ENCODE data around the gene ZNF267.
"Not testable (repeated sequence)": the region's sequence is repeated elsewhere in the genome, so short reads cannot be mapped to it uniquely, and the experiment has no call there.

Gene ZNF267

GRCh38 chr16:31877876-31878642, 4.5 kb downstream of the ZNF267 start:
- in situ Hi-C loops (cut with HindIII; ENCODE audit: low sequenced_read_pairs) = no loop called here

DNA sequence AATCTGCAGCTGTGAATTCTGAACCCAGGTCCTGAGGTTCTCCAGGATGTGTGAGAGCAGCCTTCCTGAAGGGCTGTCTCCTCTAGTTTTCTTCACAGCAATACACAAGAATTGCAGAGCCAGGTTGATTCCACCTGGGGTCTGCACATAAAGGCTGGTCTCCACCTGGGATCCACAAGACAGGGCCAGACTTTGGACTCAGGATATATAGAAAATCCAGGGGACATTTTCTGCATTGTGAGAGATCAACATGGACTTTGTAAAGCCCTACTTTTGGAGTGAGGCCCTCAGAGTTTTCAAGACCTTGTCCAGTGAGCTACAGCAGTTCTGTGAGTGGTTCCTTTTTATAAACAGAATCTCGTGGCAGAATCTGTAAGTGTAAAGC, 6.3 kb downstream of the ZNF267 start:
- in situ Hi-C loops (cut with HindIII; ENCODE audit: low sequenced_read_pairs) = no loop called here

GRCh38 chr16:31880322-31880979, 6.8 kb downstream of the ZNF267 start:
- in situ Hi-C loops (cut with HindIII; ENCODE audit: low sequenced_read_pairs) = no loop called here

- in situ Hi-C loops (cut with HindIII; ENCODE audit: low sequenced_read_pairs) = no loop called here
Observed at GRCh38 chr16:31886227-31886626, 12.6 kb downstream of the ZNF267 start.

GRCh38 chr16:31888735-31889134, 15.1 kb downstream of the ZNF267 start:
- in situ Hi-C loops (cut with HindIII; ENCODE audit: low sequenced_read_pairs) = no loop called here

GRCh38 chr16:31892111-31892510, 18.5 kb downstream of the ZNF267 start:
- in situ Hi-C loops (cut with HindIII; ENCODE audit: low sequenced_read_pairs) = not testable (repeated sequence)

DNA sequence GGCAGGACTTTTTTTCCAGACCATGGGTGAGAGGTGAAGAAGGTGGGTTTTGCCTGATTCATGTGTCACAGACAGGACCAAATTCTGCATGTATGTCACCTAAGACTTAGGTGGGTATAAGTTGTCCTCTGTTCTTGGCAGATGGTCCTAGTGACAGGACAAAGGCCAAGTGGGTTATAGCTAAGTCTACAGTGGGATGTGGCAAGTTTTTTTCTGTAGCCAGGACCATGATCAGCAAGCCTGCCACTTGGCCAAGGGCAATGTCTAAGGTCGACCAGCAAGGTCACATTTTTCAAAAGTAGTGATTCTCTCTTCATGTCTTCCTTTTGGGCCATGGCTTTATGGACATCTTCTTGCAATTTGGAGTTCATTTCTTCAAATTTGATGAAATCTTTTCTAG, 20.2 kb downstream of the ZNF267 start:
- in situ Hi-C loops (cut with HindIII; ENCODE audit: low sequenced_read_pairs) = no loop called here

- in situ Hi-C loops (cut with HindIII; ENCODE audit: low sequenced_read_pairs) = no loop called here
Observed at GRCh38 chr16:31897283-31897682, 23.7 kb downstream of the ZNF267 start.

DNA sequence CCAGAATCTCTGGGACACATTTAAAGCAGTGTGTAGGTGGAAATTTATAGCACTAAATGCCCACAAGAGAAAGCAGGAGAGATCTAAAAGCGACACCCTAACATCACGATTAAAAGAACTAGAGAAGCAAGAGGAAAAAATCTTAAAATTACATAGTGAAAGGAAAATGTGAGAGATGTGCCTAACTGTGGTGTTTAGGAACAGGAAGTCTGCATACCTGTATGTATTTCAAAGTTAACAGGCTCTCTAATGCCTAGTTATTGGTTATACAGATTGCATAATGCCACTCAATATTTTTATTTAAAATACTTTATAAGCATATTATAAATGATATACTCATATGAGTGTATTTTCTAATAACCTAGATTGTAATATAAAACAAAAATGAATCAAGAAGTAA, 25.9 kb downstream of the ZNF267 start:
- in situ Hi-C loops (cut with HindIII; ENCODE audit: low sequenced_read_pairs) = no loop called here

DNA sequence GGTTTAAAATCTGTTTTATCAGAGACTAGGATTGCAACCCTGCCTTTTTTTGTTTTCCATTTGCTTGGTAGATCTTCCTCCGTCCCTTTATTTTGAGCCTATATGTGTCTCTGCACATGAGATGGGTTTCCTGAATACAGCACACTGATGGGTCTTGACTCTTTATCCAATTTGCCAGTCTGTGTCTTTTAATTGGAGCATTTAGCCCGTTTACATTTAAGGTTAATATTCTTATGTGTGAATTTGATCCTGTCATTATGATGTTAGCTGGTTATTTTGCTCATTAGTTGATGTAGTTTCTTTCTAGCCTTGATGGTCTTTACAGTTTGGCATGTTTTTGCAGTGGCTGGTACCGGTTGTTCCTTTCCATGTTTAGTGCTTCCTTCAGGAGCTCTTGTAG, 31.0 kb downstream of the ZNF267 start:
- in situ Hi-C loops (cut with HindIII; ENCODE audit: low sequenced_read_pairs) = not testable (repeated sequence)

- in situ Hi-C loops (cut with HindIII; ENCODE audit: low sequenced_read_pairs) = no loop called here
Observed at GRCh38 chr16:31913668-31914067, 40.1 kb downstream of the ZNF267 start.

GRCh38 chr16:31916056-31916488, 42.5 kb downstream of the ZNF267 start:
- in situ Hi-C loops (cut with HindIII; ENCODE audit: low sequenced_read_pairs) = no loop called here

DNA sequence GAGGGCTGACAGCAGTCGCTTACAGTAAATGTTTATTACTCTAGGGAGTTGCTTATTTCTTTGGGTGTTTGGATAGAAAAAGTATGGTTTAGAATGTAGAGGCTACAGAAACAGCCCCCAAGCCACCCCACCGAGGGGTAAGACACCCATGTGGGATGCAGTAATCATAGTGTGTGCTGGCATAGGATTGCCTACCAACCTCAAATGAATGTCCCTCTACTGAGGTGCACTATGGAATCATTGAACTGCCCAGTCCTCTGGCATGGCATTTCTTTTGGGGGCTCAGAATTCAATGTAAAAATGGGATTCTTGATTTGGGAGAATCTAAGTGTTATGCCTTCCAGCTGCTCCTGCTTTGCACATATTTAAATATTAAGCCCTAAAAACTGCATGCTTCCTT, 46.8 kb downstream of the ZNF267 start:
- in situ Hi-C loops (cut with HindIII; ENCODE audit: low sequenced_read_pairs) = no loop called here

- in situ Hi-C loops (cut with HindIII; ENCODE audit: low sequenced_read_pairs) = not testable (repeated sequence)
Observed at GRCh38 chr16:31951806-31952205, 78.2 kb downstream of the ZNF267 start.

GRCh38 chr16:31952206-31952605, 78.6 kb downstream of the ZNF267 start:
- in situ Hi-C loops (cut with HindIII; ENCODE audit: low sequenced_read_pairs) = not testable (repeated sequence)

- in situ Hi-C loops (cut with HindIII; ENCODE audit: low sequenced_read_pairs) = not testable (repeated sequence)
Observed at GRCh38 chr16:31956221-31956620, 82.6 kb downstream of the ZNF267 start.

- in situ Hi-C loops (cut with HindIII; ENCODE audit: low sequenced_read_pairs) = not testable (repeated sequence)
Observed at GRCh38 chr16:31960186-31960910, 86.7 kb downstream of the ZNF267 start.
